Left kidney (tissue), 2 donors: ENCODE results near the gene SARM1. TPM values are rescaled to one million over a fixed set of nuclear protein-coding genes. Genes with fewer than 3 reads are reported as not detected.

ENCODE experiments used
- DNase-seq: peaks from one replicate; pipeline ENCODE4 v3.0.0-alpha.2; 2013
- polyA plus RNA-seq: library from polyadenylated mRNA; unstranded; fragments of 120-200 nt; gene quantifications from one replicate; pipeline ENCODE4 v1.2.1, GENCODE V29; 2013; ENCODE audit not compliant: insufficient read length

The SARM1 gene
- polyA plus RNA-seq, 1 donor: 16.6 TPM

GRCh38 chr17:28340374-28340773 lies 31.1 kb upstream of the SARM1 start:
- DNase-seq: no peak

GRCh38 chr17:28341516-28341915 lies 30.0 kb upstream of the SARM1 start:
- DNase-seq: no peak

GRCh38 chr17:28342313-28342712 lies 29.2 kb upstream of the SARM1 start:
- DNase-seq: no peak

GRCh38 chr17:28343491-28343932 lies 28.0 kb upstream of the SARM1 start:
- no peak for DNase-seq

GRCh38 chr17:28344011-28344410 lies 27.5 kb upstream of the SARM1 start:
- DNase-seq: no peak

GRCh38 chr17:28344435-28344901 lies 27.0 kb upstream of the SARM1 start:
- no peak for DNase-seq

- no peak for DNase-seq
These were observed 25.9 kb upstream of the SARM1 start for GRCh38 chr17:28345419-28346198.

GRCh38 chr17:28346199-28346580 lies 25.3 kb upstream of the SARM1 start:
- DNase-seq: no peak

GRCh38 chr17:28346746-28347246 lies 24.7 kb upstream of the SARM1 start:
- no peak for DNase-seq

- no peak for DNase-seq
These were observed 24.1 kb upstream of the SARM1 start for GRCh38 chr17:28347261-28347891.

- no peak for DNase-seq
These were observed 22.5 kb upstream of the SARM1 start for GRCh38 chr17:28348979-28349378.

- no peak for DNase-seq
These were observed 21.2 kb upstream of the SARM1 start for GRCh38 chr17:28350271-28350670.

GRCh38 chr17:28357061-28357900 lies 14.2 kb upstream of the SARM1 start, which contains the start of gene POLDIP2:
Gene POLDIP2, minus strand, starts transcription at chr17:28357527. Its CDS starts 79 bp downstream, at chr17:28357448.
- peak; percentile 94 for DNase-seq

- no peak for DNase-seq
These were observed 13.6 kb upstream of the SARM1 start for GRCh38 chr17:28357901-28358197.

GRCh38 chr17:28363186-28363585 lies 8.3 kb upstream of the SARM1 start:
- DNase-seq: no peak

- DNase-seq: no peak
These were observed 7.5 kb upstream of the SARM1 start for GRCh38 chr17:28363776-28364650.

- no peak for DNase-seq
These were observed 6.7 kb upstream of the SARM1 start, which contains the start of gene SEBOX for GRCh38 chr17:28364665-28365363. Gene SEBOX, minus strand, starts transcription at chr17:28365199. Its CDS starts 48 bp downstream, at chr17:28365151.

- no peak for DNase-seq
These were observed 6.0 kb upstream of the SARM1 start for GRCh38 chr17:28365487-28365886.

GRCh38 chr17:28366605-28367004 lies 4.9 kb upstream of the SARM1 start:
- no peak for DNase-seq

GRCh38 chr17:28367641-28368305 lies 3.7 kb upstream of the SARM1 start:
- no peak for DNase-seq
